ENCODE results near the gene POU5F1. TPM values are rescaled to one million over a fixed set of nuclear protein-coding genes. Genes with fewer than 3 reads are reported as not detected.

The POU5F1 gene
- polyA plus RNA-seq, 2 of the 4 experiments (the other 2 are of a cell fraction), result 2.7 to 2.8 TPM

- no peak overlapping the region for H3K4me2 ChIP-seq
- H3K4me1 ChIP-seq, result peaks cover 13% of the 10 kb centered on the region; the same call in 2 of the 3 replicates
- FAIRE-seq (no peak), DNase-seq (ENCODE audit: low read depth in 1 of 2, low spot score in 1 of 2) (no peak), ATAC-seq (no peak)
- TF ChIP-seq, protein P1, sequence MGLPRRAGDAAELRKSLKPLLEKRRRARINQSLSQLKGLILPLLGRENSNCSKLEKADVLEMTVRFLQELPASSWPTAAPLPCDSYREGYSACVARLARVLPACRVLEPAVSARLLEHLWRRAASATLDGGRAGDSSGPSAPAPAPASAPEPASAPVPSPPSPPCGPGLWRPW (IDR thresholded peaks at IDR 0.05), result no peak
- TF ChIP-seq SMC3 (IDR thresholded peaks at IDR 0.05), result no peak
- no peaks in the 10 kb centered on the region for H3K9me3 ChIP-seq
- H3K27ac ChIP-seq, result no peak overlapping the region
- no peak overlapping the region for H3K4me3 ChIP-seq
- POLR2A ChIA-PET, result no interaction called here
- CTCF ChIA-PET, result interaction anchor here (1.2 kb wide), 1 partner anchor 212 kb away, joined by 4 read pairs; no protein-coding TSS in a partner anchor
- 98% methylated on average over 11 of the region's 15 CpGs for WGBS (ENCODE audit: missing lambda C conversion rate)
Observed at GRCh38 chr6:31154436-31154835, 16.0 kb downstream of the POU5F1 start.

- Histone ChIP-seq H3K4me2 (no peak overlapping the region), H3K9me3 (no peaks in the 10 kb centered on the region), H3K4me3 (no peak overlapping the region), H3K4me1 (peaks cover 8% of the 10 kb centered on the region; the same call in 2 of the 3 replicates), H3K27ac (no peak overlapping the region)
- TF ChIP-seq RCOR1 (IDR thresholded peaks at IDR 0.05; ENCODE audit: low read depth, low read length), result no peak
- TF ChIP-seq HOXB13 (CRISPR knock-in tag; IDR thresholded peaks at IDR 0.05; ENCODE audit: low read depth), result no peak
- no peak for TF ChIP-seq GATA3 (IDR thresholded peaks at IDR 0.05; ENCODE audit: borderline replicate concordance)
- 88% methylated on average over 7 of the region's 7 CpGs for WGBS (ENCODE audit: missing lambda C conversion rate)
- CTCF ChIA-PET, result interaction anchor here (2.3 kb wide), 1 partner anchor 10 kb away, joined by 5 read pairs; no protein-coding TSS in a partner anchor
- POLR2A ChIA-PET, result no interaction called here
- no peak for ATAC-seq
- no peak for DNase-seq (ENCODE audit: low read depth in 1 of 2, low spot score in 1 of 2)
- no peak for FAIRE-seq
Observed at GRCh38 chr6:31152781-31153180, 17.7 kb downstream of the POU5F1 start.

DNA sequence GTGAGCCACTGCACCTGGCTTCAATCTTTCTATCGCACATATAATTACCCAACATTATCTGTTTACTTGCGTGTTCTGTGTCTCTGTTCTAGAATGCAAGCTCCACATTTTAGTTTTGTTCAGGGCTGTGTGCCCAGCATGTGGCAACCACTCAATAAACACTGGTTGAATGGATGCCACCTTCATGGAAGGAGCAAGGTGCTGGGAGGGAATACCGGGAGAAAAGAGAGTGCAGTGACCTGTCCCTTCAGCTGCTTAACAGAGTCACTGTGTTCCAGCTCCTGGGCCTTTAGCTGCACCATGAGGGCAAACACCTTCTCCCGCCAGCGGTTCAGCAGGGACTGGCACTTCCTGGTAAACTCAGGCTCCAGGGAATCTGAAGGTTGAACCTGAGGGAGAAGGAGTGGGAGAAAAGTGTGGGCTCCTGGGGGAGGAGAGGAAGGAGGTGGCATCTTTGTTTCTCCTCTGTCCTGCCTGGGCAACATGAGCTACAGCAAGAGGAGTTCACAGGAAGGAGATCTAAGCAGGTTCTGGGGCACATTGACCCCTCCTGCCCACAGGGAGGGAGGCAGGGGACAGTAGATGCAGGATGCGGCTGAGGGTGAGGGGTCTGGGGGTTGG is 20.5 kb downstream of the POU5F1 start:
- no peak overlapping the region for H3K4me2 ChIP-seq
- DNase-seq (ENCODE audit: low read depth in 1 of 2, low spot score in 1 of 2) (no peak), ATAC-seq (no peak), FAIRE-seq (no peak)
- no peak overlapping the region for H3K4me3 ChIP-seq
- no peaks in the 10 kb centered on the region for H3K4me1 ChIP-seq
- no peak overlapping the region for H3K27ac ChIP-seq
- POLR2A ChIA-PET, result no interaction called here
- WGBS (ENCODE audit: missing lambda C conversion rate), result 93% methylated on average over 6 of the region's 6 CpGs
- TF ChIP-seq CBX2 (IDR thresholded peaks at IDR 0.05; ENCODE audit: borderline replicate concordance, low read depth) (no peak), RNF2 (IDR thresholded peaks at IDR 0.05; ENCODE audit: borderline replicate concordance, low read depth) (no peak), EHMT2 (IDR thresholded peaks at IDR 0.05; ENCODE audit: low read depth) (no peak)
- TF ChIP-seq, protein P2, sequence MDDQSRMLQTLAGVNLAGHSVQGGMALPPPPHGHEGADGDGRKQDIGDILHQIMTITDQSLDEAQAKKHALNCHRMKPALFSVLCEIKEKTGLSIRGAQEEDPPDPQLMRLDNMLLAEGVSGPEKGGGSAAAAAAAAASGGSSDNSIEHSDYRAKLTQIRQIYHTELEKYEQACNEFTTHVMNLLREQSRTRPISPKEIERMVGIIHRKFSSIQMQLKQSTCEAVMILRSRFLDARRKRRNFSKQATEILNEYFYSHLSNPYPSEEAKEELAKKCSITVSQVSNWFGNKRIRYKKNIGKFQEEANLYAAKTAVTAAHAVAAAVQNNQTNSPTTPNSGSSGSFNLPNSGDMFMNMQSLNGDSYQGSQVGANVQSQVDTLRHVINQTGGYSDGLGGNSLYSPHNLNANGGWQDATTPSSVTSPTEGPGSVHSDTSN (IDR thresholded peaks at IDR 0.05), result no peak
- CTCF ChIA-PET, result interaction anchor here (0.9 to 2.6 kb wide), 3 partner anchors 12 to 43 kb away, joined by 5 to 8 read pairs (median 8); partner anchors contain the start of gene PSORS1C2
- H3K9me3 ChIP-seq, result no peaks in the 10 kb centered on the region

DNA sequence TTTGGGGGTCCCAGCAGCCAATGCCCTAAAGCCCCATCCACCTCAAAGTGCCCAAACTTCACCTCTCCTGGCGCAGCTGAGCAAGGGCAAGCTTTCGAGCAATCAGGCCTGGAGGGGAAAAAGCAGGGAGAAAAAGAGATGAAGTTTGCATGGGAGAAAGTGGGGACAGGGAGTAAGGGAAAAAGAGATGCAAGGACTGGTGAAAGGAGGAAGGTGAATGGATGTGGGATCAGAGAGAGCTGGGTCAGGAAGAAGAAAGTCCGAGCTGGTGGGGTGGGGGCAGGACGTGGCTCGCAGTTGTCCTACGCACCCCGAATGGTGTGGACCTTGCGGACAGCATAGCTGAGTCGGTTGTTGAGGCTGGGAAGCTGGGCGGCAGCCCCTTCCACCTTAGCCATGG is 25.1 kb downstream of the POU5F1 start:
- no peak for ATAC-seq
- no peak for FAIRE-seq

GRCh38 chr6:31144970-31145340 is 25.5 kb downstream of the POU5F1 start:
- FAIRE-seq (no peak), ATAC-seq (no peak), DNase-seq (ENCODE audit: low read depth in 1 of 2, low spot score in 1 of 2) (no peak)
- CTCF ChIA-PET, result interaction anchor here (0.6 to 2.9 kb wide), 5 partner anchors 16 to 232 kb away, joined by 3 to 12 read pairs (median 4); no protein-coding TSS in a partner anchor
- POLR2A ChIA-PET, result no interaction called here
- Histone ChIP-seq H3K4me1 (no peaks in the 10 kb centered on the region), H3K27ac (no peak overlapping the region), H3K9me3 (no peaks in the 10 kb centered on the region), H3K4me3 (no peak overlapping the region), H3K4me2 (no peak overlapping the region)
- WGBS (ENCODE audit: missing lambda C conversion rate), result 74% methylated on average over 11 of the region's 11 CpGs
- TF ChIP-seq EP300 (IDR thresholded peaks at IDR 0.05), result no peak
- TF ChIP-seq CBX8 (IDR thresholded peaks at IDR 0.05), result no peak
- no peak for TF ChIP-seq EHF (CRISPR knock-in tag; IDR thresholded peaks at IDR 0.05)
- TF ChIP-seq ELK1 (IDR thresholded peaks at IDR 0.05; ENCODE audit: low read depth, low read length), result no peak
- TF ChIP-seq TP53 (CRISPR knock-in tag; IDR thresholded peaks at IDR 0.05), result no peak

More for the DNA sequence above, 25.1 kb downstream of the POU5F1 start:
- H3K4me1 ChIP-seq, result no peaks in the 10 kb centered on the region
- 95% methylated on average over 10 of the region's 10 CpGs for WGBS (ENCODE audit: missing lambda C conversion rate)
- no peaks in the 10 kb centered on the region for H3K9me3 ChIP-seq
- ChIA-PET POLR2A (no interaction called here), CTCF (interaction anchor here (0.8 to 2.9 kb wide), 4 partner anchors 17 to 222 kb away, joined by 3 to 12 read pairs (median 4); no protein-coding TSS in a partner anchor)
- no peak for TF ChIP-seq EHF (CRISPR knock-in tag; IDR thresholded peaks at IDR 0.05)
- no peak for TF ChIP-seq ESRRA (IDR thresholded peaks at IDR 0.05; ENCODE audit: borderline replicate concordance, low read length)
- no peak for TF ChIP-seq HOXB13 (CRISPR knock-in tag; IDR thresholded peaks at IDR 0.05; ENCODE audit: low read depth)
- no peak for TF ChIP-seq RCOR1 (IDR thresholded peaks at IDR 0.05; ENCODE audit: low read depth, low read length)
- no peak for TF ChIP-seq KDM5A (IDR thresholded peaks at IDR 0.05)
- no peak for TF ChIP-seq SREBF2 (IDR thresholded peaks at IDR 0.05)
- TF ChIP-seq CBX8 (IDR thresholded peaks at IDR 0.05), result no peak
- no peak for TF ChIP-seq POLR2AphosphoS2 (conservative IDR thresholded peaks at IDR 0.05; ENCODE audit: low read length)
- TF ChIP-seq CEBPB (IDR thresholded peaks at IDR 0.05), result no peak
- no peak for TF ChIP-seq EP300 (IDR thresholded peaks at IDR 0.05)
- no peak for TF ChIP-seq MYC (IDR thresholded peaks at IDR 0.05; ENCODE audit: borderline replicate concordance, low read length)
- TF ChIP-seq HOXA7 (CRISPR knock-in tag; IDR thresholded peaks at IDR 0.05), result no peak
- TF ChIP-seq KDM1A (IDR thresholded peaks at IDR 0.05; ENCODE audit: low read depth), result no peak
- TF ChIP-seq ZNF302 (CRISPR knock-in tag; IDR thresholded peaks at IDR 0.05), result no peak
- no peak for TF ChIP-seq FOSL2 (IDR thresholded peaks at IDR 0.05)
- TF ChIP-seq FOSL2 (CRISPR knock-in tag; IDR thresholded peaks at IDR 0.05), result no peak
- no peak overlapping the region for H3K27ac ChIP-seq
- no peak overlapping the region for H3K4me2 ChIP-seq
- DNase-seq (ENCODE audit: low read depth in 1 of 2, low spot score in 1 of 2), result no peak
- no peak overlapping the region for H3K4me3 ChIP-seq
